Islet of Langerhans (tissue), 1 donor: ENCODE data around the gene HYAL3.
"Not testable (repeated sequence)": the region's sequence is repeated elsewhere in the genome, so short reads cannot be mapped to it uniquely, and the experiment has no call there.

ENCODE experiments used
- FAIRE-seq: peaks from one replicate; lab custom pipeline; 2011; peaks lifted over from hg19 to GRCh38; lab: Jason Lieb, UNC

The HYAL3 gene

GRCh38 chr3:50255251-50255615 lies 44.0 kb downstream of the HYAL3 start:
- no peak for FAIRE-seq

GRCh38 chr3:50254577-50255250 lies 44.5 kb downstream of the HYAL3 start:
- no peak for FAIRE-seq

- no peak for FAIRE-seq
Observed at GRCh38 chr3:50251220-50251619, 48.0 kb downstream of the HYAL3 start.

- no peak for FAIRE-seq
Observed at GRCh38 chr3:50250514-50250913, 48.7 kb downstream of the HYAL3 start.

- FAIRE-seq = no peak
Observed at GRCh38 chr3:50249457-50249856, 49.7 kb downstream of the HYAL3 start.

- no peak for FAIRE-seq
Observed at GRCh38 chr3:50248387-50248786, 50.8 kb downstream of the HYAL3 start.

- FAIRE-seq = no peak
Observed at GRCh38 chr3:50246517-50246954, 52.7 kb downstream of the HYAL3 start.

- no peak for FAIRE-seq
Observed at GRCh38 chr3:50245831-50246516, 53.2 kb downstream of the HYAL3 start.

- no peak for FAIRE-seq
Observed at GRCh38 chr3:50245251-50245745, 53.9 kb downstream of the HYAL3 start.

- not testable (repeated sequence) for FAIRE-seq
Observed at GRCh38 chr3:50244813-50245212, 54.4 kb downstream of the HYAL3 start.

- FAIRE-seq = no peak
Observed at GRCh38 chr3:50243543-50243895, 55.7 kb downstream of the HYAL3 start.

- FAIRE-seq = no peak
Observed at GRCh38 chr3:50242851-50243542, 56.2 kb downstream of the HYAL3 start.
